ENCODE data around the gene RASSF8.
A peak's percentile ranks its signal among the peaks of the same experiment; 100 is the strongest.

RASSF8 gene

GRCh38 chr12:26113181-26113654 lies 154.7 kb downstream of the RASSF8 start:
- DNase-seq, result no peak

DNA sequence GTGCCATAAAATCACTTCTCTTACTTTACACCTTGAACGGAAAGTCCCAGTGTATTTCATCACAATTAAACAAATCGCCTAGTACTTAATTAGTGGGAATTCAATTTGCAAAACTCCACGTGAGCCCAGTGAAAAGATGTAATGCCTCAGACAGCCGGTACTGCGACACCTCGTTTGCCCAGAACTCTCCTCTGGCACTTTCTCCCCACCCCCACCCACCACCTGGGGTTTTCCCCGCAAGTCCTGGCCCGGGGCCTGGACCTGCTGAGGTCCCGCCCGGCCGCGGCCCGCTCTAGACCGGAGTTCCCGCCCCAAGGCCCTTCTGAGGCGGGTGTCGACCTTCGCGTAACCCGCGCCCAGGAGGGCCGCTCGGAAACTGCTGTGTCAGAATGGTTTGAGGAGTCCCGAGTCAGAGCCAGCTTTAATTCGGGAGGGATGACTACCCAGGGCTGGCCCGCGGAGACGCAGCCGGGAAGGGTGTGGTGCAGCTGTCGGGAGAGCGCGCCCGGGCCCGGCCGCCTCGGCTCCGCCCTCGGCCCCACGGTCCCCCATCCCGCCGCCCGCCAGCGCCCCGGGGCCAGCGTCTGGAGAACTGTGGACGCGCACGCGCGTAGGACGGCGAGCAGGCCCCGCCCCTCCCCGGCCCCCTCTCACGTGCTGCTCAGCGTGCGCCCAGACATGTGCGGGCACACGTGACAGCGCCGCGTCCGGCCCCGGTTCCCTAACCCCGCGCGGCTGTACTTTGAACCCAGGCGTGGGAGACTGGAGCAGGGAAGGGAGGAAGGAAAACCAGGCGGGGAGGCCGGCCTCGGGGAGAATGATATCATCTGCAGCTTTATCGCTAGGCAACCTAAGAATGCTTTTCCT lies 155.6 kb downstream of the RASSF8 start:
- DNase-seq, result peak; percentile 91 to 97 (median 95)

- no peak for DNase-seq
Observed at GRCh38 chr12:26114720-26115401, 156.4 kb downstream of the RASSF8 start.

DNA sequence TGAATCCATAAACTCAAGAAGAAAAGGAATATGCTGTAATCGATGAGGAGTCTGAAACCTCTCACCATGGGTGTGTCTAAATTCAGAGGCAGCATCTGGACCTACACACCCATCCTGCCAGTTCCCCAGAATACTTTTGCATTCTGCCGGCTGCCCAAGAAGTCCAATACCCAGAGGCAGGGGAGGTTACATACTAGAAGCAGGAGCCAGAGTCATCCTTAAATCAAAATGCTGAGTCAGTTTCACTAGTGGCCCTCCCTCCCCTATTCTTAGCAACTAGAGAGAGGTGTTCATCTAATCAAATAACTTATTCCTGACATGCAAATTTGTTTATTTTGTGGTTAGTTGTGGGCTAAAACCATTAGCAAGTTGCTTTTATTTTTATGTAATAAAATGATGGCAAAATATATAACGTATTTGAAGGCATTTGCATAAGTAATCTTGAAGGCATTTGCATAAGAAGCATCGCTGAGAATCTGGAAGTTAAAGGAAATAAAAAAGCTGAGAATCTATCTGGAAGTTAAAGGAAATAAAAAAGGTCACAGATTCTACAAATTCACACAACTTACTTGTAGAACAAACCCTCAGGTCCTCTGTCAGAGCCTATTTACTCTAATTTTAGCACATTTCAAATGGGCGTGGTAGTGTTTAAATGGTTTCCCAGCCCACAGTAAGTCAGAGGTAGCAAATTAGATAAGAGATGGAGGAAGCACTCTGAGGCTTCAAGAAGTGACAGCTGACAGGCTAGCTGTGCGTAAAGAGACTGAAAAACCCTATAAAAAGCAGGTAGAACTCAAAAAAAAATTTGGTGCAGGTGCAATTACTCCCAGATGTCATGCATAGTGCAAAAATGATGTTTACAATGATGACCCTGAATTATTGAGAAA lies 158.6 kb downstream of the RASSF8 start:
- DNase-seq, result no peak

DNA sequence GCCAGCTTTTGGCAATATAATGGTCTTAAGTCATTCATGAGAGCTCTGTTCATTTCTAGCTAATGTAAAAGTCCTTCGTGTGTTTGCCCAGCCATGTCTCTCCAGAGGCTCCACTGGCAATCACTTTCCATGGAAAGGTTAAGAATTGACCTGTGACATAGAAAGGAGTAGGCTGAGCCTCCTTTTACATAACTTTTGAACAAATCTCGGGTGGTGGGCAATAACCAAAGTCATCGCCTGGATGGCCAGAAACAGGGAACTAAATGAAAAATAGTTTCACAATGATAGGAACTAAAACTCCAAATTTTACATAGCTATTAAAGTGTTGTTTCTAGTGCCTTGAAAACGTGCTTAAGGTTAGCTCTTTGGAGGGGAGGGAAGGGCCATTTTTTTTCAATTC lies 159.8 kb downstream of the RASSF8 start:
- DNase-seq, result peak; percentile 34 to 65 (median 61)

GRCh38 chr12:26119391-26119989 lies 161.0 kb downstream of the RASSF8 start:
- peak; percentile 54 to 69 (median 65) for DNase-seq

DNA sequence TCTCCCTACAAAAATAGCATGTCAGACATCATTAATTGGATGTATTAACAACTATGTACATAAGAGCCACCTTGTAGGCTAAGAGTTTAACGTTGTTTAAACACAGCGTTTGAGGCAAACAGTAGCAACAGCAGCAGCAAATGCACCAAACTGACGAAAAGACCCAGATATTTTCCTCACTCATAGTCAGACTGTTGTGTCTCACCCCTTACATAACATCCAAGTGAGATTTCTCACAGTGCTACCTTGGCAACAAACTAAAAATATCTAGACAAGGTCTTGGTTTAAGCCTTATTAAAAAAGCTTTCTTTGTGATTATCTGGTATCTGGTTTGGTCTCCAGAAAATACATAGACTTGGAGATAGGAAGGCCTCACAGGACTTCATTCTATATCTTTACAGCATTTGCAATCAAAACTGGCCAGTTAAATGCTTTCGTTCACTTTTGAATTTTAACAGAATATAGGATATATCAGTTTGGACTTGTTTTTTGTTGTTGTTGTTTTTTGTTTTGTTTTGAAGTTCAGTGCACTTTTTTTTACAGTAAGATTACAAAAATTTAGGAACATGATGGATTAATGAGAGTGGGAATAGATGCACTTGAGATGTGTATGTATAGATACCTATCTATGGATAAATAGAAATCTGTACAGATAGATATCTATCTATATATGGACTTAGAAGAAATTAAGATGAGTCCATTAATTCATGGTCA lies 162.2 kb downstream of the RASSF8 start:
- DNase-seq, result no peak

DNA sequence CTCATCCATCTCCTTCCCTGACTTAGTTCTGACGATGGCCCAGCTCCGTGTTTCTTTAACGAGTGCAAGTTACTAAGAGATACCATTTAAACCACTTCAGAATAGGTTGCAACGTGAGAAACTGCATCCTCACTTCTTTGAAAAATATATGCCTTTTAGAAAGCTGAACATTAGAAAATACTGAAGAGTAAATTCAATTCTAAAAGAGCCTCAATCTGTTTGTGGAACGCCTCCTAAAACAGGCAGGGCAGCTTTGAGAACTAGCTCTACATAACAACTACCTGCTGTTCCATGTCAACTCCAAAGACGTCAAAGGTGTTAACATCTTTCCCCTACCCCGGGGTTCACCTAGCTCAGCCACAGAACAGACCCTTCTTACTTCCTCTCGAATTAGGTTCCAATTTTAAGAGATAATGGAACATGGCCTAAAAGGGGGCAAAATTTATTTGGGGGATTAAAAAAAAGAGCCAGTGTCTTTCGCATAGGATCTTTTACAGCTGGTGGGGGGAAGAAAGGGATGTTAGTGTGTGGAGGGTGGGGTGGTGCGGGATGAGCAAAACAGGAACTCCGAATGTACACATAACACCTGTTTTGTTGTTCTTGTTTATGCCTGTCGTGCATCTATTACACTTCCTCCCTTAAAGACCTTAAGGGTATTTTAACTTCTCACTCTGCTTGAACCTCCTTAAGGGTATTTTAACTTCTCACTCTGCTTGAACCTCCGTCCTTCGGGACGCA lies 163.0 kb downstream of the RASSF8 start:
- DNase-seq, result no peak

DNA sequence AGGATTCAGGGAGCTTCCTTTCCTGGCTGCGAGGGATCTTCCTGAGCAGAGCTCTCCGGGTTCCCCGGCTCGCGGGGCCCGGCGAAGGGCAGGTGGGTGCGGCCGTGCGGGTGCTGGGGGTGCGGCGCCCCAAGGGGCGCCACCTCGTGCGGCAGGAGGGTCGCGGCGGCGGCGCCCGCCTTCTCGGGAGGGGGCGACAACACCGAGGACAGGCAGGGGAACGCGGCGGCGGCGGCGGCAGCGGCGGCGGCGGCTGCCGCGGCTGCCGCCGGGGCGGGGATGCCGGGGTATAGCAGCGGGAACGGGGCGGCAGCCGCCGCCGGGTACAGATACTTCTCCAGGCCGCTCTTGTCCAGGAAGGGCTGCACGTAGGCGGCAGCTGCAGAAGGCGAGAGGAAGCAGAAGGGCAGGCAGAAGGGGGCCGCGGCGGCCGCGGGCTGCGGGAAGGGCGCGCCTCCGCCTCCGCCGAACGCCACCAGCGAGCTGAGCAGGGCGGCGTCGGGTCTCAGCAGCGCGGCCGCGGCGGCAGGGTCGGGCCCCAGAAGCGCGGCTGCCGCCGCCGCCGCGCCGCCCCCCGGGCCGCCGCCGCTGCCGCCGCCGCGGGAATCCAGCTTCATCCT lies 163.7 kb downstream of the RASSF8 start:
- DNase-seq, result peak; percentile 73 to 84 (median 74)

DNA sequence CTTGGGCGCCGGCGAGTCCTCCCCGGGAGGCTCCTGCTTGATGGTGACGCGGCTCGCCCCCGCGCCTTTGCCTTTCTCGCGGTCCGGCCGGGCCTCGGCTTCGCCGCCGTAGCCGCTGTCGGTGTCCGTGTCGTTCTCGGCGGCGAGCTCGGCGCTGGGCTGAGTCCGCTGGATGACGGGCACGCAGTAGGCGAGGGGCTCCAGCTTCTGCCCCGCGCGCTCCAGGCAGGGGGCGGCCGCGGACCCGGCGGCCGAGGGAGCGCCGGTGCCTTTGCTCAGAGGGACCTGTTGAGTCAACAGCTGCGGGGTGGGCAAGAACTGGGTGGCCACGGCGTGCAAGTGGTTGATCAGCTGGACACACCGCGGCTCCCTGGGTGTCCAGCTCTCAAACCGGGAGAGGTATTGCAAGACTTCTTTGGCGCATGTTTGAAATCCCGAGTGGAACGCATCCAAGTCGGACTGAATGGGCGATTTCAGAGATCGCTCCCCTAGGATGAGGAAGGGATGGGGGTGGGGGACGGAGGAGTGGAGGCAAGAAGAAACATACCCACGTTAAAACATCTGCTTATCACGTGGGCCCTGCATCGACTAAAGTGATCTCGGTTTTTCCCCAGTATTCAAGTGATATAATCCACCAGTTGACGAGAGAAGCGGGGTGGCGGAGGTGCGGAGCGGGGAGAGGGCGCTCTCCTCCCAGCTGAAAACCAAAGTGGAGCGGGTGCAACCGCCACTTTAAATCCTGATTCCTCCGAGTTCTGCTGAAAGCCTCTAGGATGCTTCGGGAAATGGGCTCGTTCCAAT lies 164.4 kb downstream of the RASSF8 start:
- peak; percentile 78 to 88 (median 83) for DNase-seq

DNA sequence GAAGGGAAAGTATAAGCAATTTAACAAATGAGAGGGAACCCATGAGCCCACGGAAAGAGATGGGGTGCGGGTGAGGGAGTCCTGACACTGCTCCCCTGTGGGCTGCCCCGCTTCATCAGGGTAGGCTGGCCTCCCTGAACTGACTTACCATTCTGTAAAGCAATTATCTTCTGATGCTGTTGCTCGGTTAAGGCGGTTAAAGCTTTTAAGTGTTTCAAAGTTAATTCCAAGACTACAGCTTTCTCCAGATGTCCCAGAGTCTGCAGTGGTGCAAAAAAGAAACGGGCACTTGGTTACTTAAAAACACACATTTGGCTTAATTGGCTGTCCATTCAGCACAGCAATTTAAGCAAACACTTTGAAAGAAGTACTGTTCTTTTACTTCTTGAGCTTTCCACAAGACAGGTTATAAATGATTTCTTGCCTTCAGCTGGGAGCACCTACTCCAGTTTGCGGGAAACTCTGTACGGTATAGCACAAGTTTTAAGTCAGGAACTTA lies 165.0 kb downstream of the RASSF8 start:
- no peak for DNase-seq

DNA sequence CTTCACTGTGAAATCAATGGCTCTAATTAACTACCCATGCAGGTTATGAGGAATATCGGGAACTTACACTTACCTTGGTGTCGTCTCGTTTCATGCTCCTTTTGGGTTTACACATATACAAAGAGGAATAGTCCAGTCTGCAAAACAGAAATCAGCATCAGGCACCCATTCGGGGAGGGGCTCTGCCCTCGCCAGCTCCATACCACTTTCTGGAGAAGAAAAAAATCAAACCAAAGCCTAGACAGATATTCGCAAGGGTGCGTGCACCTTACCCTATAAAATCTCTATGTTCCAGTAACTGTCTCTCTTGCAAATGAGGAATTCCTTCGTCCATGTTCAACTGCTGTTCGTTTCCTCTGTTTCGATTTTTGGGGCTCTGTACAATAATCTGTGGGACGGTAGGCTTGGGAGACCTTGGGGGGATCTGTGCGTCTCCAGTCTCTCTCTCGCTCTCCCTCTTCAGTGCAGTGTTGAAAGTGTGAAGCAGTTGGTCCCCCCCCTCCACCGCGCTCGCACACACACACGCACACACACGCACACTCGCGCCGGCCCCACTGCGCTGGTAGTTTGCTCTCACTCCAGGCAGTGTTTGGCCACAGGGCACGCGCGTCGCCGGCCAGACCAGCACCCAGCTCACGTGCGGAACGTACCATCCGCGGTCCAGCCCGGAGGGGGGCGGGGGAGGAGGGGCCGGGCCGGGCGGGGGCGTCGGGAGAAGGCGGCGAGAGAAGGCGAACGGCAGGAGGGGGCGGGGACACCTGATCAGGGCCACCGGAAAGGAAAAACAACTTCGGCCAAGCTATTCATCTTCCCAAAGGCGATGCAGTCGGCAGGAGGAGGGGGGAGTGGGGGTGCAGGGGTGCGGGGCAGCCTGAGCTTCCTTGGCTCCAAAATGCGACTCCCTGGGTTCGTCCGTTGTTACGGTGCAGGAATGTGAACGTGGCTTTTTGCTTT lies 166.2 kb downstream of the RASSF8 start, which contains the start of gene BHLHE41:
Gene BHLHE41 (minus strand): TSS at position 592 of the 954 bp plus-strand sequence. CDS start 258 bp downstream, at position 334.
- peak; percentile 38 to 76 (median 54) for DNase-seq

DNA sequence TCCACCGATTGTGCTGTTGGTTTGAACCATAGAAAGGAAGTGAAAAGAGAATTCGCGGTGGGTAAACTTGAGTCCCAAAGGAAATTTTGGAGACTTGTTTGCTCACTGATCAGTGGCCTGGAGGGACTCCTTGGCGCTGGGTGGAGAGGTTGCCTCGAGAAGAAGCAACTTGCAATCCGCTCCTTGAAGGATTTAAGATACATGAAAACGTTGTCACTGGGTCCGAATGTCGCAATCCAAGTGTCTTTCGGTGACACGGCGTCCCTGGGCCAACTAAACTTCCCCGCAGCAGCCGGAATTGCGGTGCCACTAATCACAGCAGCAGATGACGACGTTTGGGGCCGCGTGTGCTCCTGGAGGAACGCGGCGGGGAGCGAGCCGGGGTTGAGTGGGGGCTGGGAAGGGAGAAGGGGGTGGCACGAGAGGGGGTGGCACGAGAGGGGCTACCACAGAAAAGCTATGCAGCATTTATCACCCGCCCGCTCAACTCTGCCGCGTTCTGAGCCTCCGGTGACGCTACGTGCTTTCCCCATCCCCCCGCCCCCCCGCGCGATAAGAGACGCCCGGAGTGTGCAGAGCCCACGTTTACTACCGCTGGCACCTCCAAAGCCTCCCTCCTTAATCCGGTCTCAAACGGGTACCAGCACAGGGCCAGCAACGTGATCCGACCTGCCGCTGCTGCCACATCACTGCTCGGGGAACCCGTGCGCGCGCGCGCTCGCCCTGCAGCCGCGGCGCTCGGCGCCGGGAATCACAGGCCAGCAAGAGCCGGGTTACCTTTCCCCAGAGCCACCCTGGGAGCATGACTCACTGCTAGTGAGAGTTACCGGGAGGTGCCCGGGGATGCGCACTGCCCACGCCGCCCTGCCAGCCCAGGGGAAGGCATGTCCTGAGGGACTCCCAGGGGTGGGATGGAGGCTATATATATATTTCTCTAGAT lies 167.2 kb downstream of the RASSF8 start:
- peak; percentile 64 to 81 (median 75) for DNase-seq

GRCh38 chr12:26126340-26127284 lies 168.1 kb downstream of the RASSF8 start:
- DNase-seq, result peak; percentile 75 to 91 (median 83)

GRCh38 chr12:26127404-26127803 lies 168.9 kb downstream of the RASSF8 start:
- no peak for DNase-seq

DNA sequence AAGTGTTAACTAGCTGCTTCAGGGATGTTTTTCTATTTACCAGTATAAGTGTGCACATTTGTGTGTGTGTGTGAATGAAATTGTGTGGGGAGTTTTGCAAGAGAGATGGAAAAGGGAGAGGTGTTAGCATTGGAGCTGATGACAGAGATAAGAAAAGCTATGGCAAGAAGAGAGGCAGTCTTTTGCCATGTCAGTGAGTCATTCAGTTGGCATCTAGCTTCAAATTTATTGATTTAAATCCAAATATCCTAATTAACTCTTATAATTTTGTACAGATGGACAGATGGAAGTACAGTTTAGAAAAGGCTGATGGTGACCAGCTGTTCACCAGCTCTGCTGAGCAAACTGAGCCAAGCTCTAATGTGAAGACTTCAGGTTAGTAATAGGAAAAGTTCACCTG lies 169.7 kb downstream of the RASSF8 start:
- no peak for DNase-seq

Measured in suppressor macrophage treated with lipopolysaccharide for 1 hour (primary cell).